ENCODE measurements around the gene PRPF38B.
"Not testable (repeated sequence)": the region's sequence is repeated elsewhere in the genome, so short reads cannot be mapped to it uniquely, and the experiment has no call there.

PRPF38B gene

DNA sequence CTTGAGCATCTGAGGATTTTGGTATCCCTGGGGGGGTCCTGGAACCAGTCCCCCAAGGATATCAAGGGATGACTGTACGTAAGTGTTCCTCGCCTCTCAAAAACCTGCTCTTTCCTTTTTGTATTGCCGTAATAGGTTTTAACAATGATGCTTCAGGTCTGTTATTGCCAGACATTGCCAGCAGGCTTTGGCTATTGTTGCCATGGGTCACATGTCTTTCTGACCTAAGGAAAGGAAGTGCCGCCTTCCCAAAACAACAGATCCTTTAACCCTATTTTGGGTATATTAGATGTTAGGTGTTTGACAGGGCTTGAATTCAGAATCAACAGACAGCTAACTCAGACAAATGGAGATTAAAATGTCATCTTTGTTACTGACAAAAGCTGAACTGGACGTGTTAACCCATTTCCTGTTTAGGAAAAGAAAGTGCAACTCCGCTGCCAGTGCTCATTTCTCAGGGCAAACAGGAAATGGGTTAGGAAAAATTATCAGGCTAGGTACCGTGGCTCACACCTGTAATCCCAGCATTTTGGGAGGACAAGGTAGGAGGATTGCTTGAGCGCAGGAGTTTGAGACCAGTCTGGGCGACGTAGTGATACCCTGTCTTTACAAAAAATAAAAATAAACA is 12.4 kb upstream of the PRPF38B start:
- H3K4me3 ChIP-seq (ENCODE audit: low read length) = no peak overlapping the region
- H3K9me3 ChIP-seq (ENCODE audit: control insufficient read depth, insufficient read depth, low read length) = no peaks in the 10 kb centered on the region; the same call in 1 of the 2 replicates
- no peak overlapping the region for H3K27ac ChIP-seq (ENCODE audit: low read length)
- no CpG with 5 or more reads among the region's 10 CpGs for WGBS (ENCODE audit: insufficient coverage, insufficient read length)
- H3K27me3 ChIP-seq (ENCODE audit: control insufficient read depth, insufficient read depth, low read length) = no peaks in the 10 kb centered on the region
- DNase-seq (ENCODE audit: low read depth, low spot score) = no peak
- H3K4me1 ChIP-seq (ENCODE audit: control insufficient read depth, insufficient read depth, low read length) = no peaks in the 10 kb centered on the region
- no peaks in the 10 kb centered on the region for H3K36me3 ChIP-seq (ENCODE audit: control insufficient read depth, insufficient read depth, low read length)

DNA sequence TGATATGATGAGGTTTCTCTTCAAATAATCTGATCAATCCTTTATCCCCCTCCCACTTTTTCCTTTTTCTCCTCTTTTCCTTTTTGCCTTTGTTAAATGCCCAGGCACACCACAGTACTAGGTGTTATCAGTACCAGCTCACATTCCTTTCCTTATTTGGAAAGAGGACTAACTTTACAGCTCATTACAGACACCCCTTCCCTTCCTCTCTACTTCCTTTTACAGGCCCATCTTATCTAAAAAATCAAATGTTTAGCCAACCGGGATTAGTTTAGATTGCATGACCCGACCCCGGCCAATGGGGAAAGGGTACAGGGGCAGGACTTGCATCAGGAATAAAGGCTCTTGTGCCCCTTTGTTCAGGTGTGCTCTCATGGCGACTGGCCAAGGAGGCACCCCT is 10.4 kb upstream of the PRPF38B start:
- not testable (repeated sequence) for H3K27me3 ChIP-seq (ENCODE audit: control insufficient read depth, insufficient read depth, low read length); H3K9me3 ChIP-seq (ENCODE audit: control insufficient read depth, insufficient read depth, low read length); H3K4me3 ChIP-seq (ENCODE audit: low read length); H3K4me1 ChIP-seq (ENCODE audit: control insufficient read depth, insufficient read depth, low read length); DNase-seq (ENCODE audit: low read depth, low spot score); H3K27ac ChIP-seq (ENCODE audit: low read length); H3K36me3 ChIP-seq (ENCODE audit: control insufficient read depth, insufficient read depth, low read length)
- no CpG with 5 or more reads among the region's 4 CpGs for WGBS (ENCODE audit: insufficient coverage, insufficient read length)

DNA sequence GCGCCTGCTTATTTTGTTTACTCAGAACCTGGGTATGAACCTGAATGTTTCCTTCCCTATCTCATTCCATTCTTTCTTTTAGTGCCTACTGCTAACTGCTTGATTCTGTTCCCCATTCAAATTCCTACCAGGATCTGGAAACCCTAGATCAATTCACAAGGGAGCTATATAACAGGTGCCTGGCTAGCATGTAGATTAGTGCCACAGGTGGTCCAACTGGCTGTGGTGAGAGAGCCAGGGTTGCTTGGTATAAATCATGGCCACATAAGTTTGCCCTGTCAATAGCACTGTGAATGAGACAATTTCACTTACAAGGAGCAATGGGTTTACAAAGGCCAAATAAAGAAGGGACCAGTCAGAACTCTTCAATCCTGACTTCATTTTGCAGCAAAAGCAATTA is 6.6 kb upstream of the PRPF38B start:
- no peaks in the 10 kb centered on the region for H3K27me3 ChIP-seq (ENCODE audit: control insufficient read depth, insufficient read depth, low read length)
- H3K4me1 ChIP-seq (ENCODE audit: control insufficient read depth, insufficient read depth, low read length) = no peaks in the 10 kb centered on the region
- DNase-seq (ENCODE audit: low read depth, low spot score) = no peak
- no peak overlapping the region for H3K4me3 ChIP-seq (ENCODE audit: low read length)
- H3K9me3 ChIP-seq (ENCODE audit: control insufficient read depth, insufficient read depth, low read length) = no peaks in the 10 kb centered on the region; the same call in 1 of the 2 replicates
- no CpG with 5 or more reads among the region's 1 CpG for WGBS (ENCODE audit: insufficient coverage, insufficient read length)
- H3K27ac ChIP-seq (ENCODE audit: low read length) = no peak overlapping the region
- no peaks in the 10 kb centered on the region for H3K36me3 ChIP-seq (ENCODE audit: control insufficient read depth, insufficient read depth, low read length)

DNA sequence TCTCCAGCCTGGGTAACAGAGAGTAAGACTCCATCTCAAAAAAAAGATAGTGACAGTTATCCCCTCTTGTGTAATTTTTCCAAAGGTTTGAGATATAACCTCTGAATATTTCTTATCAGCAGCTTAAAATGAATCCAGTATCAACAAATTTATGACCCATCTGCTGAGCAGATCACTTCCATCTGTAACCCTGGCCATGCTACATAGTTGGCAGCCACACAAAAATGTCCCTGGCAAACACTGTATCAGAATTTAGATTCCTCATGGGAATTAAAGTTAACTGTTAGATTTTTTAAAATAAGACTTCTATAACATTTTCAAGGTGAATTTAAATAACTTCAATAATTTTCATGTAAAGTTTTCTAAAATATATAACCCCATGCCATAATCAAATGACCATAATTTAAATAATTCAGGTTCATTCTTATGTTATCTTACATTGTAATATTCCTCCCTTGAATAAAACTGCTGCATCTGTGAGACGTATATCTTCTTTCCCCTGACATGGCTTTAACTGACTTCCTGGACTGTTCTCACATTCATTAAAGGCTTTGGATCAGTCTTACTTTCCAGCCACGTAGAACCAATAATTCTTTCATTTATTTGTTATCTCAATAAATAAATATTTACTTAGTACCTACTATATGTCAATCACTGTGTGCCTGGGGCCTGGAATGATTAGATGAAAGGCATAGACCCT is 5.3 kb upstream of the PRPF38B start:
- H3K9me3 ChIP-seq (ENCODE audit: control insufficient read depth, insufficient read depth, low read length) = no peaks in the 10 kb centered on the region; the same call in 1 of the 2 replicates
- no CpG with 5 or more reads among the region's 2 CpGs for WGBS (ENCODE audit: insufficient coverage, insufficient read length)
- no peak overlapping the region for H3K27ac ChIP-seq (ENCODE audit: low read length)
- H3K36me3 ChIP-seq (ENCODE audit: control insufficient read depth, insufficient read depth, low read length) = no peaks in the 10 kb centered on the region
- H3K27me3 ChIP-seq (ENCODE audit: control insufficient read depth, insufficient read depth, low read length) = no peaks in the 10 kb centered on the region
- H3K4me1 ChIP-seq (ENCODE audit: control insufficient read depth, insufficient read depth, low read length) = no peaks in the 10 kb centered on the region
- no peak for DNase-seq (ENCODE audit: low read depth, low spot score)
- H3K4me3 ChIP-seq (ENCODE audit: low read length) = no peak overlapping the region

DNA sequence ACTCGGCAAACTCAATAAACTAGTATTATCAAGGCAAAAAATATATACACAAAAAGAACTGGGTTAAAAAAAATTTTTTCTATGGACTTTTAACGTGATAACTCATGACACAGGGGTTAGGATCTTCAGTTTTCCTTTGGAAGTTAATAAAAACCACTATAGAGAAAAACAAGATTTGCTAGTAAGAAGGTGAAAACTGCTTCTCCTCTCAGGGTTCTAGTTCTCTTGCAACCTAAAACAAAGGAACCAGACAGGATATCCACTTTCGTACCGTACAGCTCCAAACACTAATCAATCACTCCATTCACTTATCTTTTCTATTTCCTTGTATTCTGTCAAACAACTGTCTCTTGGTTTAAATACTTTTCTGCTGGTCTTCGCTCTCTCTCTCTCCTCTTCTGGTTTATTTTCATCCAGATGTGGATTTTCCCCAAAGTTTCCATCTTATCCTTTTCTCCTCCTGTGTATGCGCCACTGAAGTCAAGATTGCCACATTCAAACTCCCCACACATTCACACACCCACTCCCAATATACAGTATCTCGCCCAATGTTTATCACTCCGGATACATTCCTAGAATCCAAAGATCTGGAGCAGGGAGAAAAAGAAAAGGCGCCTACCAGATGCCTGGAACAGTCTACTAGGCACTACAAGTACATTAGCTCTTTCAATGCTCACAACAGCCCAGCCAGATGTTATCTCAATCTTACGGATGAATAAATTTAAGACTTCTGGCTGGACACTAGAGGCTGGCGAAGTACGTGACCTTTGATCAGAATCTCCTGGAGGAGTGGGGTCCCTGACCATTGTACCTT is 775 bp upstream of the PRPF38B start:
- Histone ChIP-seq H3K4me3 (ENCODE audit: low read length) (peak overlapping the region; percentile 82; the same call in 1 of the 2 replicates), H3K4me1 (ENCODE audit: control insufficient read depth, insufficient read depth, low read length) (no peaks in the 10 kb centered on the region), H3K9me3 (ENCODE audit: control insufficient read depth, insufficient read depth, low read length) (no peaks in the 10 kb centered on the region), H3K36me3 (ENCODE audit: control insufficient read depth, insufficient read depth, low read length) (no peaks in the 10 kb centered on the region), H3K27ac (ENCODE audit: low read length) (no peak overlapping the region), H3K27me3 (ENCODE audit: control insufficient read depth, insufficient read depth, low read length) (no peaks in the 10 kb centered on the region)
- DNase-seq (ENCODE audit: low read depth, low spot score) = no peak
- WGBS (ENCODE audit: insufficient coverage, insufficient read length) = 100% methylated on average over 2 of the region's 12 CpGs

DNA sequence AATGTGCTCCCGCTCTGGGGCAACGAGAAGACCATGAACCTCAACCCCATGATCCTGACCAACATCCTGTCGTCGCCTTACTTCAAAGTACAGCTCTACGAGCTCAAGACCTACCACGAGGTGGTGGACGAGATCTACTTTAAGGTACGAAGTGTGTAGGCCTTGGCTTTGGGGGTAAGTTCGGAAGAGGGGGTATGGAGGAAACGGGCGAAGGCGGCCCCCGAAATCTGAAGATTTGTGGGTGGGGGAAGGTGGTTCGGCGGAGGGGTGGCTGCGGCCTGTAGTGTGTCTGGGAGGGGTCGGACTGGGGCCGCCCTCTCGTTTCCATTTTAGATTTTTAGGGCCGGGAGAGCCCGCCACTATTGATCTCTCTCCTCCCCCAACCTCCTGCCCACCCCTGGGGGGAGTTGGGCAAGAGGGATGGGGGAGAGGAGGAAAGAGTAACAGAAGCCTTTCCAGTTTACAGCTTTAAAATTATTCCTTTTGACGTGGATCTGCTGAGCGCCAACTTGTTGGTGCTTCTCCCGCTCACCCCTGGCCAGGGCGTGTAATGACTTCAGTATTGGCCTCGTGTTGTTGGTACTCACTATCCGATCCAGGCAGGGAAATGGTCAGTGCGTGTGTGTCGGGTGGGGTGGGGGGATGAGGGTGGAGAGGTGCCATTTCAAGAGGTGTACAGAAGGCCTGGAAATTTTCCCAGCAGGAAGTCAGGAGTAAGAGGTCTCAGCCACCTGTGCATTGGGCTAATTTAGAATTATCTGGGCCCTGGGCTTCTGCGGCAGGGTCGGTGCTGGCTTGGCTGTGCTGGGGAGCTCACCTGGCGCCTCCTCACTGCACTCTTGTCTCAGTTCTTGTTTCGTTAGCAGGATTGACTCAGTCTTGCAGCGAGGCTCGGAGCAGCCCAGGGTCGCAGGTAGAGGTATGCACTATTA is 880 bp downstream of the PRPF38B start:
- Histone ChIP-seq H3K4me3 (ENCODE audit: low read length) (peak overlapping the region; percentile 82), H3K4me1 (ENCODE audit: control insufficient read depth, insufficient read depth, low read length) (no peaks in the 10 kb centered on the region), H3K27ac (ENCODE audit: low read length) (no peak overlapping the region), H3K36me3 (ENCODE audit: control insufficient read depth, insufficient read depth, low read length) (peaks cover 7% of the 10 kb centered on the region; the same call in 1 of the 2 replicates), H3K27me3 (ENCODE audit: control insufficient read depth, insufficient read depth, low read length) (no peaks in the 10 kb centered on the region), H3K9me3 (ENCODE audit: control insufficient read depth, insufficient read depth, low read length) (no peaks in the 10 kb centered on the region)
- no CpG with 5 or more reads among the region's 36 CpGs for WGBS (ENCODE audit: insufficient coverage, insufficient read length)
- no peak for DNase-seq (ENCODE audit: low read depth, low spot score)

DNA sequence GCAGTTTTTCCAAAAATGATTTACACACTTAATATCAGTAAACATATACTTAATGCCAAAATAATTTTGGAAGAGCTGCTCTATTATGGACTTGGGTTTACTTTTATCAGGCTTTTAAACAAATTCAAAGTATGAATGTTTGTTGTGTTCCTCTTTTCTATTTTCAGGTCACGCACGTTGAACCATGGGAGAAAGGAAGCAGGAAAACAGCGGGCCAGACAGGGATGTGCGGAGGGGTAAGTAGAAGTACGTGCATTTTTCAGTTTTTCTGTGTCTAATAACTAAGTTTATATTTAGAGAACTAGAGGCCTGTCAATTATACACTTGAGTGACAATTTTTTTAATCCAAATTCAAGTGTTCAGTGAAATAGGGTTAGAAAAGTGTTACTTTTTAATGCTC is 3.4 kb downstream of the PRPF38B start:
- H3K4me1 ChIP-seq (ENCODE audit: control insufficient read depth, insufficient read depth, low read length) = no peaks in the 10 kb centered on the region
- H3K27ac ChIP-seq (ENCODE audit: low read length) = no peak overlapping the region
- no peak overlapping the region for H3K4me3 ChIP-seq (ENCODE audit: low read length)
- WGBS (ENCODE audit: insufficient coverage, insufficient read length) = no CpG with 5 or more reads among the region's 5 CpGs
- no peaks in the 10 kb centered on the region for H3K9me3 ChIP-seq (ENCODE audit: control insufficient read depth, insufficient read depth, low read length)
- no peaks in the 10 kb centered on the region for H3K27me3 ChIP-seq (ENCODE audit: control insufficient read depth, insufficient read depth, low read length)
- DNase-seq (ENCODE audit: low read depth, low spot score) = no peak
- H3K36me3 ChIP-seq (ENCODE audit: control insufficient read depth, insufficient read depth, low read length) = peaks cover 16% of the 10 kb centered on the region; the same call in 1 of the 2 replicates

DNA sequence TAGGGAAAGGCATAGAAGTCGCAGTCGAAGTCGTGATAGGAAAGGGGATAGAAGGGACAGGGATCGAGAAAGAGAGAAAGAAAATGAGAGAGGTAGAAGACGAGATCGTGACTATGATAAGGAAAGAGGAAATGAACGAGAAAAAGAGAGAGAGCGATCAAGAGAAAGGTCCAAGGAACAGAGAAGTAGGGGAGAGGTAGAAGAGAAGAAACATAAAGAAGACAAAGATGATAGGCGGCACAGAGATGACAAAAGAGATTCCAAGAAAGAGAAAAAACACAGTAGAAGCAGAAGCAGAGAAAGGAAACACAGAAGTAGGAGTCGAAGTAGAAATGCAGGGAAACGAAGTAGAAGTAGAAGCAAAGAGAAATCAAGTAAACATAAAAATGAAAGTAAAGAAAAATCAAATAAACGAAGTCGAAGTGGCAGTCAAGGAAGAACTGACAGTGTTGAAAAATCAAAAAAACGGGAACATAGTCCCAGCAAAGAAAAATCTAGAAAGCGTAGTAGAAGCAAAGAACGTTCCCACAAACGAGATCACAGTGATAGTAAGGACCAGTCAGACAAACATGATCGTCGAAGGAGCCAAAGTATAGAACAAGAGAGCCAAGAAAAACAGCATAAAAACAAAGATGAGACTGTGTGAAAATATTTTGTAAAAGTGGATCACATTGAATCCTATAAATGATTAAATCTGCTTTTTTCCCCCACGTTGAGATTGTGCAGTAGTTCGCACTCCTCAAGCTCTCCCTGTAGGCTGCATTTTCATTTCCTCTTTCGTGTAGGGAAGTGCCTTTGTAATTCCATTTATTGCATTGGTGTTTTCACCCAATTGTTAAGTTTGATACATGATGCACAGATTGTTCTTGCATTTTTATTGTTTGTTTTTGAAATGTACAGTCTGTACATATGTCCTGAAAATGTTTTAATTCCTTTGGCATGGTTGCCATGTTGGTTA is 7.5 kb downstream of the PRPF38B start:
- H3K4me1 ChIP-seq (ENCODE audit: control insufficient read depth, insufficient read depth, low read length) = no peaks in the 10 kb centered on the region
- H3K27me3 ChIP-seq (ENCODE audit: control insufficient read depth, insufficient read depth, low read length) = no peaks in the 10 kb centered on the region
- no peak overlapping the region for H3K27ac ChIP-seq (ENCODE audit: low read length)
- 100% methylated on average over 8 of the region's 22 CpGs for WGBS (ENCODE audit: insufficient coverage, insufficient read length)
- H3K9me3 ChIP-seq (ENCODE audit: control insufficient read depth, insufficient read depth, low read length) = no peaks in the 10 kb centered on the region
- H3K36me3 ChIP-seq (ENCODE audit: control insufficient read depth, insufficient read depth, low read length) = peaks cover 19% of the 10 kb centered on the region; the same call in 1 of the 2 replicates
- no peak overlapping the region for H3K4me3 ChIP-seq (ENCODE audit: low read length)
- DNase-seq (ENCODE audit: low read depth, low spot score) = no peak

DNA sequence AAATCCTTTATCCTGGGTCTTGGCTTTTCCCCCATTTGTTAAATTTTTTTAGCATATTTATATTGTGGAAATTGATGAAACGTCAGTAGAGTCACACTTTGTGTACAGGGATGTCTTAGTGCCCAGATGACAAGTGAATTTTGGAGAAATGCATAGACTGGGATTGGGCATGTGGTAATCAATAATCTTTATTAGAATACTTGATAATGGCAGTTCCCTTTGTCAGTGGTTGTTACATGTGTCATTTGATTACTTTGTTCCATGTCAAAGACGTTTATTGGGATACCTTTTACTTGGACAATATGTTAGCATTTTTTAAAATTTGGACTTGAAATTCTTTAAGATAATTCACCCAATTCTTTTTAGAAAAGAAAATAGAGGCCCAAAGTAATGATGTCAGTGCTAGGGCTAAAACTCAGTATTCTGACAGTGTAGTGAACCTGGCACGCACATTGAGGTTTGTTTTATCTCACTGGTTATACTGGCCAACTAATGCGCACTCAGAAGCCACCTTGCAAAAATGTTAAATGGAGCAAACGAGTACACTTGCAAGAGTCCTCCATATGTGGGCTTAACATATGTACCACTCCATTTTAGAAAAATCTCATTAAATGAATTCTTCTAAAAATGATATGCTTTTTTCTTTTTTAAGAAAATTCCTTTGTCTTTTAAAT is 9.2 kb downstream of the PRPF38B start:
- peaks cover 19% of the 10 kb centered on the region; the same call in 1 of the 2 replicates for H3K36me3 ChIP-seq (ENCODE audit: control insufficient read depth, insufficient read depth, low read length)
- DNase-seq (ENCODE audit: low read depth, low spot score) = no peak
- no peaks in the 10 kb centered on the region for H3K27me3 ChIP-seq (ENCODE audit: control insufficient read depth, insufficient read depth, low read length)
- H3K4me3 ChIP-seq (ENCODE audit: low read length) = no peak overlapping the region
- no peaks in the 10 kb centered on the region for H3K4me1 ChIP-seq (ENCODE audit: control insufficient read depth, insufficient read depth, low read length)
- no peak overlapping the region for H3K27ac ChIP-seq (ENCODE audit: low read length)
- H3K9me3 ChIP-seq (ENCODE audit: control insufficient read depth, insufficient read depth, low read length) = no peaks in the 10 kb centered on the region
- no CpG with 5 or more reads among the region's 5 CpGs for WGBS (ENCODE audit: insufficient coverage, insufficient read length)
